ENCODE data around the gene ATXN1. TPM values are rescaled to one million over a fixed set of nuclear protein-coding genes. Genes with fewer than 3 reads are reported as not detected.
A peak's percentile ranks its signal among the peaks of the same experiment; 100 is the strongest.

ATXN1 gene
- polyA plus RNA-seq, 1 donor (not counting 4 experiments of a cell fraction or from before 2014, with no cell fraction given) = 9.7 TPM

GRCh38 chr6:16684195-16684689, 77.0 kb downstream of the ATXN1 start:
- dilution Hi-C loops (cut with MboI; ENCODE audit: extremely low pct_ligation_motif_present, low sequenced_read_pairs) = no loop called here
- H4K20me1 ChIP-seq (ENCODE audit: control insufficient read depth, extremely low read depth, insufficient read depth, low read length) = no peaks in the 10 kb centered on the region
- no peak for DNase-seq (ENCODE audit: low read depth, low spot score)
- no peaks in the 10 kb centered on the region for H3K27me3 ChIP-seq (ENCODE audit: control insufficient read depth, extremely low read depth, insufficient read depth, low read length)
- H3K36me3 ChIP-seq (ENCODE audit: control insufficient read depth in 2 of 2, extremely low read depth in 1 of 2, insufficient read depth in 2 of 2, low read length in 2 of 2) = no peaks in the 10 kb centered on the region
- no peaks in the 10 kb centered on the region for H3K9me1 ChIP-seq (ENCODE audit: control insufficient read depth, extremely low read depth, insufficient read depth, low read length)
- no peaks in the 10 kb centered on the region for H3K9me3 ChIP-seq (ENCODE audit: control insufficient read depth, low read depth, low read length)
- peak overlapping the region; percentile 67 for H3K9ac ChIP-seq (ENCODE audit: control insufficient read depth, extremely low read depth, insufficient read depth, low read length)
- no peak for FAIRE-seq
- peak overlapping the region; percentile 93 for H3K27ac ChIP-seq (ENCODE audit: control insufficient read depth, insufficient read depth, low read length)
- peak overlapping the region; percentile 75 for H3K4me2 ChIP-seq (ENCODE audit: control insufficient read depth, extremely low read depth, insufficient read depth, low read depth, low read length)
- TF ChIP-seq CTCF (optimal IDR thresholded peaks at IDR 0.05 in 1 of 3, IDR thresholded peaks at IDR 0.05 in 1 of 3, conservative IDR thresholded peaks at IDR 0.05 in 1 of 3; ENCODE audit: extremely low read depth in 1 of 3, insufficient read depth in 2 of 3, low read length in 3 of 3) = no peak
- TF ChIP-seq EZH2 (IDR thresholded peaks at IDR 0.05; ENCODE audit: low read length) = no peak
- H2AFZ ChIP-seq (ENCODE audit: control insufficient read depth, low read length) = no peak overlapping the region
- H3K79me2 ChIP-seq (ENCODE audit: control insufficient read depth, insufficient read depth, low read length) = no peaks in the 10 kb centered on the region
- no peak overlapping the region for H3K4me3 ChIP-seq (ENCODE audit: control insufficient read depth in 2 of 3, extremely low read depth in 1 of 3, insufficient read depth in 2 of 3, low read depth in 1 of 3, low read length in 3 of 3)
- H3K4me1 ChIP-seq (ENCODE audit: control insufficient read depth, extremely low read depth, insufficient read depth, low read length) = peaks cover 57% of the 10 kb centered on the region

- H2AFZ ChIP-seq (ENCODE audit: control insufficient read depth, low read length) = peak overlapping the region; percentile 57
- H3K9me1 ChIP-seq (ENCODE audit: control insufficient read depth, extremely low read depth, insufficient read depth, low read length) = no peaks in the 10 kb centered on the region
- peak overlapping the region in 2 of 3 experiments; percentile 14 to 26 for H3K4me3 ChIP-seq (ENCODE audit: control insufficient read depth in 2 of 3, extremely low read depth in 1 of 3, insufficient read depth in 2 of 3, low read depth in 1 of 3, low read length in 3 of 3)
- H4K20me1 ChIP-seq (ENCODE audit: control insufficient read depth, extremely low read depth, insufficient read depth, low read length) = no peaks in the 10 kb centered on the region
- H3K36me3 ChIP-seq (ENCODE audit: control insufficient read depth in 2 of 2, extremely low read depth in 1 of 2, insufficient read depth in 2 of 2, low read length in 2 of 2) = no peaks in the 10 kb centered on the region
- FAIRE-seq = peak; percentile 91
- TF ChIP-seq EZH2 (IDR thresholded peaks at IDR 0.05; ENCODE audit: low read length) (no peak), CTCF (optimal IDR thresholded peaks at IDR 0.05 in 1 of 3, IDR thresholded peaks at IDR 0.05 in 1 of 3, conservative IDR thresholded peaks at IDR 0.05 in 1 of 3; ENCODE audit: extremely low read depth in 1 of 3, insufficient read depth in 2 of 3, low read length in 3 of 3) (no peak)
- dilution Hi-C loops (cut with MboI; ENCODE audit: extremely low pct_ligation_motif_present, low sequenced_read_pairs) = no loop called here
- peak overlapping the region; percentile 93 for H3K27ac ChIP-seq (ENCODE audit: control insufficient read depth, insufficient read depth, low read length)
- peak; percentile 80 for DNase-seq (ENCODE audit: low read depth, low spot score)
- H3K79me2 ChIP-seq (ENCODE audit: control insufficient read depth, insufficient read depth, low read length) = no peaks in the 10 kb centered on the region
- H3K9ac ChIP-seq (ENCODE audit: control insufficient read depth, extremely low read depth, insufficient read depth, low read length) = peak overlapping the region; percentile 67
- H3K4me1 ChIP-seq (ENCODE audit: control insufficient read depth, extremely low read depth, insufficient read depth, low read length) = peaks cover 53% of the 10 kb centered on the region
- no peaks in the 10 kb centered on the region for H3K27me3 ChIP-seq (ENCODE audit: control insufficient read depth, extremely low read depth, insufficient read depth, low read length)
- no peaks in the 10 kb centered on the region for H3K9me3 ChIP-seq (ENCODE audit: control insufficient read depth, low read depth, low read length)
- peak overlapping the region; percentile 75 for H3K4me2 ChIP-seq (ENCODE audit: control insufficient read depth, extremely low read depth, insufficient read depth, low read depth, low read length)
Observed at GRCh38 chr6:16683641-16684194, 77.5 kb downstream of the ATXN1 start.

All from keratinocyte (primary cell).